NT2/D1 (cell line): Measurements from ENCODE around the gene MIEF2.

Source experiments
- DNase-seq: peaks from one replicate; pipeline ENCODE4 v3.0.0-alpha.2; 2011; ENCODE audit warnings: low read depth, low spot score
- H3K27me3 ChIP-seq: 2 replicates; pipeline ENCODE4 v1.6.0; 2011; ENCODE audit warnings: mild to moderate bottlenecking; ENCODE audit not compliant: insufficient read length, insufficient read depth
- H3K36me3 ChIP-seq: 2 replicates; pipeline ENCODE4 v1.6.1; 2011; ENCODE audit warnings: mild to moderate bottlenecking, low read length, mixed read lengths; ENCODE audit not compliant: insufficient read depth, insufficient read length
- H3K4me1 ChIP-seq: 2 replicates; pipeline ENCODE4 v1.5.1; 2011; ENCODE audit not compliant: insufficient read depth, insufficient read length
- H3K4me3 ChIP-seq: 2 replicates; pipeline ENCODE4 v1.5.1; 2011; ENCODE audit warnings: low read depth; ENCODE audit not compliant: insufficient read length
- H3K9ac ChIP-seq: 2 replicates; pipeline ENCODE4 v1.6.0; 2011; ENCODE audit warnings: low read depth; ENCODE audit not compliant: insufficient read length
- H3K9me3 ChIP-seq: 2 replicates; pipeline ENCODE4 v1.5.1; 2011; ENCODE audit warnings: mild to moderate bottlenecking, low read length; ENCODE audit not compliant: insufficient read depth
- SUZ12 ChIP-seq: IDR thresholded peaks from 2 replicates; pipeline ENCODE4 v1.6.1; 2011; ENCODE audit not compliant: insufficient read length, insufficient read depth; ENCODE audit errors: extremely low read depth
- YY1 ChIP-seq: IDR thresholded peaks from 2 replicates; pipeline ENCODE4 v1.6.1; 2011; ENCODE audit not compliant: insufficient read length, insufficient read depth
- ZNF274 ChIP-seq: IDR thresholded peaks from 2 replicates; pipeline ENCODE4 v1.6.1; 2011; ENCODE audit warnings: mild to moderate bottlenecking, low read depth, low read length

MIEF2 gene

DNA sequence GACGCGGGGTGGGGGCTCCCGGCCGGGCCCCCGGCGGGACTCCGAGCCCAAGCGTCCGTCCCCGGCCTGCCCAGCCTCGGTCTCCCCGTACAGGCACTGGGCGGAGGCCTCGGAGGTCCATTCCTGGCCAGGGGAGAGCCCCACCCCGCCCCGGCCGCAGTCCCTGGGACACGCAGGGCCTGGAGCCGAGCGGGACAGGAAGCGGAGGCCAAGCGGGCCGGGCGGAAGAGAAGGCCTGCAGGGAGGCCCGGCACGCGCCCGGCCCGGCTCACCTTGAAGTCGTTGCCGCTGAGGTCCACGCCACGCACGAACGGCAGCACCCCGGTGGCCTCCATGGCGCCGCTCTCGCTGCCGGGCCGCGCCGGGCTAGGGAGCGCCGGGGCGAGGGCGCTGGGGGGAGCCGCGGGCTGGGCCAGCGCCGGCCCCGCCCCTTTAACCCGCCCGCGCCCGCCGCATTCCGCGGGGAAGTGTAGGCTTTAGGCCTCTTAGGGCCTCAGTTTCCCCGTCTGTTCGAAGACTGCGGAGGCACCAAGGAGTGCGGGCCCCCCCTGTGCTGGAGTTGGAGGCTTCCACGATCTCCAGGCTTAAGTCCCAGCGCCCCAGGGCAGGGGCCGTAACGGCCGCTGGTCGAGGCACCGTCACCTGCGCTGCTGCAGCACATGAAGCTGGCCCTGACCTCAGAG lies 2.0 kb upstream of the MIEF2 start, which contains the start of gene FLII:
Gene FLII, minus strand, starts transcription at position 383 of the 683 bp plus-strand sequence. Its CDS starts 48 bp downstream, at position 335.
- no peaks in the 10 kb centered on the region for H3K27me3 ChIP-seq
- H3K9ac ChIP-seq = peak within 1 kb of the TSS; percentile 87
- H3K4me3 ChIP-seq = peak within 1 kb of the TSS; percentile 78
- DNase-seq = no peak
- TF ChIP-seq SUZ12 (no peak), ZNF274 (no peak)
- no peaks in the 10 kb centered on the region for H3K4me1 ChIP-seq
- H3K36me3 ChIP-seq = peaks cover 45% of the 10 kb centered on the region
- H3K9me3 ChIP-seq = no peaks in the 10 kb centered on the region

DNA sequence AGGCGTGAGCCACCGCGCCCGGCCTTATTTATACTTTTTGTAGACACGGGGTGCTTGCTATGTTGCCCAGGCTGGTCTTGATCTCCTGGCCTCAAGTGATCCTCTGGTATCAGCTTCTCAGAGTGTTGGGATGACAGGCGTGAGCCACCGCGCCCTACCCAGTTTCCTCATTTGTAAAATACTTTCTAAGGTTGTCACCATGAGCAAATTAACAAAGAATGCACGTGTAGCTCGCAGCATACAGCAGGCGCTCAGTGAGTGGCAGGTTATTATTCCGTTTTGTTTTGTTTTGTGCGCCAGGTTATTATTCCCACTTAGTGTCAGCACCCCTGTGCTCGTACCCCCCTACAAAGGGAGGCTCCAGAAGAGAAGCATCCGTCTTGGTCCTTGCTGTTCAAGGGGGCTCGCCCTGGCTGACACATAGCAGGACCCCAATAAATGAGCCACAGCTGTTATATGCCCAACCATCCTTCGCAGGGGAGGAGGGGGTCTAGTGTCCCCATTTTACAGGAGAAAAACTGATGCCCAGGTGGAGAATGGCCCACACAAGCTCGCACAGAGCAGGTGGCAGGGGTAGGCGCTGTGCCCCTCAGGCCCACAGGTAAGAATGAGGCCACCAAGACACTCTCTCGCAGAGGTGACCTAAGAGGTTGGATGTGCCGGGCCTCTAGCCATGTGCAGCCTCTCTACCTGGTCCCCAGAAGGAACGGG lies 686 bp upstream of the MIEF2 start:
- TF ChIP-seq SUZ12 (no peak), ZNF274 (no peak), YY1 (no peak)
- no peaks in the 10 kb centered on the region for H3K4me1 ChIP-seq
- no peak overlapping the region for H3K4me3 ChIP-seq
- no peak overlapping the region for H3K9ac ChIP-seq
- no peak for DNase-seq
- peaks cover 45% of the 10 kb centered on the region for H3K36me3 ChIP-seq
- no peaks in the 10 kb centered on the region for H3K27me3 ChIP-seq
- no peaks in the 10 kb centered on the region for H3K9me3 ChIP-seq

DNA sequence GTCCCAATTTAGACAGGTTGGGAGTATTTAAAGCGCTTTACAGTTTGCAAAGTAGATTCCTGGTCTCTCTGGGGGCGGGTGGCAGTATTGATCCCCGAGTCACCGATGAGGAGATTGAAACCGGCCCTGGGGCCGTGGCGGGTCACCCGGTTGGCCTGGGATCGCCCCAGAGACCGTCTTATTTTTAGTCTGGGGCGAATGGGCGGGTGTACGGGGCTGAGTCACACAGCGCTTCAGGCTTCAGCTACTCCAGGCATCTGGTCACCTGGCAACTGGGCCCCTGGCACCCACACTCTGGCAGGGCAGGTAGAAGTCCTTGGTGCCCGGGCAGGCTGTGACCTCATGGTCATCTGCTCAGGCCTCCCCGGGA lies 669 bp downstream of the MIEF2 start:
- H3K4me1 ChIP-seq = no peaks in the 10 kb centered on the region
- no peak for DNase-seq
- H3K9ac ChIP-seq = peak overlapping the region; percentile 90
- H3K9me3 ChIP-seq = no peaks in the 10 kb centered on the region
- H3K4me3 ChIP-seq = peak overlapping the region; percentile 73
- TF ChIP-seq YY1 (no peak), SUZ12 (no peak), ZNF274 (no peak)
- no peaks in the 10 kb centered on the region for H3K27me3 ChIP-seq
- H3K36me3 ChIP-seq = peaks cover 40% of the 10 kb centered on the region

DNA sequence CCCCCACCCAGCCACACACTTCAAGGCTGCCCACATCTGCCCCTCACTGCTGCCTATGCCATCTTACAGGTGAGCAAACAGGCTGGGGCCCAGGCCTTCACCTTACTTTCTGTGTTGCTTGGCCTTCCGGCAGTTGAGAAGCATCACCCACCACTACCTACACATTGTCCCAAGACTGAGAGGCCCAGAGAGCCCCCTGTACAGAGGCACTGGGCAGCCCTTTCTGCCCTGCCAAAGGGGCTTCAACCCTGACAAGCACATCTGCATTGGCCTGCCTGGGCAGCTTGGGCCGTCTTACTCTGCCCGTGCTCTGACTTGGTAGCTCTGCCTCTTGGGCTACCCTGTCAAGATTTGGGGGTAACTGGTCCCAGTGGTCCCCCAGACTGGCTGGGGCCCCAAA lies 1.2 kb downstream of the MIEF2 start:
- Histone ChIP-seq H3K4me1 (no peaks in the 10 kb centered on the region), H3K9ac (peak overlapping the region; percentile 90), H3K4me3 (peak overlapping the region; percentile 73), H3K27me3 (no peaks in the 10 kb centered on the region), H3K9me3 (no peaks in the 10 kb centered on the region), H3K36me3 (peaks cover 35% of the 10 kb centered on the region)
- no peak for DNase-seq
- TF ChIP-seq ZNF274 (no peak), YY1 (no peak), SUZ12 (no peak)

DNA sequence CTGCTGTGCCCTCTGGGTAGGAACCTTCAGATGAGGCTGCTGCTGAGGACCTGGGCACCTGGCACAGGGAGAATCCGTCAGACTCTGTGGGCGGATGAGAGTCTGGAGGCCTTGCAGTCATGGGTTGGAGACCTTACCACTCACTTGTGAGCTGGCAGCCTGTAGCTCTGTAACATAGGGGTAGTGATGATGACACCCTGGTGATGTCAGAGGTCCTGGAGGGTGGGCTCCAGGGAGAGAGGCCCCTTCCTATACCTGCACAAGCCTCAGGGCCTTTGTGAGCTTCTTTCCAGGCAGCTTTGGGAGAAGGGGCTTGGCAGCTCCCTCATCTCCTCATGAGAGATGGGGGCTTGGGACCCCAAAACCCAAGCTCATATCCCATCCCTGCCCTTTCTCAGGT lies 1.6 kb downstream of the MIEF2 start:
- H3K4me1 ChIP-seq = no peaks in the 10 kb centered on the region
- TF ChIP-seq YY1 (no peak), ZNF274 (no peak), SUZ12 (no peak)
- H3K36me3 ChIP-seq = peaks cover 31% of the 10 kb centered on the region
- H3K9me3 ChIP-seq = no peaks in the 10 kb centered on the region
- no peak overlapping the region for H3K4me3 ChIP-seq
- H3K27me3 ChIP-seq = no peaks in the 10 kb centered on the region
- no peak for DNase-seq
- H3K9ac ChIP-seq = peak overlapping the region; percentile 90

DNA sequence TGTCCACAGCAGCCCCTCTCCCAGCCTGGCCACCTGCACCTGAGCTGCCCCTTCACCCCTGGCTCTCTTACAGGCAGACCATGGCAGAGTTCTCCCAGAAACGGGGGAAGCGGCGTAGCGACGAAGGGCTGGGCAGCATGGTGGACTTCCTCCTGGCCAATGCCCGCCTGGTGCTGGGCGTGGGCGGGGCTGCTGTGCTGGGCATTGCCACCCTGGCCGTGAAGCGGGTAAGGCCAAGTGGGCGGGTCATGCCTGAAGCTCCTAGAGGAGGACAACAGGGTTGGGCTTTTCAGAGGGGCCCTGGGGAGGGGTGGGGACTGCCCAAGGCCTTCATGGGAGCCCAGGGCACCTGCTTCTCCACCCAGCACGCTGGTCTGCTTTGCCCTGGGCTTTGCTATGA lies 2.2 kb downstream of the MIEF2 start:
- Histone ChIP-seq H3K9me3 (no peaks in the 10 kb centered on the region), H3K4me3 (no peak overlapping the region), H3K9ac (no peak overlapping the region), H3K27me3 (no peaks in the 10 kb centered on the region), H3K4me1 (peaks cover 4% of the 10 kb centered on the region), H3K36me3 (peaks cover 31% of the 10 kb centered on the region)
- no peak for DNase-seq
- no peak for TF ChIP-seq YY1
- TF ChIP-seq ZNF274 = no peak
- no peak for TF ChIP-seq SUZ12

DNA sequence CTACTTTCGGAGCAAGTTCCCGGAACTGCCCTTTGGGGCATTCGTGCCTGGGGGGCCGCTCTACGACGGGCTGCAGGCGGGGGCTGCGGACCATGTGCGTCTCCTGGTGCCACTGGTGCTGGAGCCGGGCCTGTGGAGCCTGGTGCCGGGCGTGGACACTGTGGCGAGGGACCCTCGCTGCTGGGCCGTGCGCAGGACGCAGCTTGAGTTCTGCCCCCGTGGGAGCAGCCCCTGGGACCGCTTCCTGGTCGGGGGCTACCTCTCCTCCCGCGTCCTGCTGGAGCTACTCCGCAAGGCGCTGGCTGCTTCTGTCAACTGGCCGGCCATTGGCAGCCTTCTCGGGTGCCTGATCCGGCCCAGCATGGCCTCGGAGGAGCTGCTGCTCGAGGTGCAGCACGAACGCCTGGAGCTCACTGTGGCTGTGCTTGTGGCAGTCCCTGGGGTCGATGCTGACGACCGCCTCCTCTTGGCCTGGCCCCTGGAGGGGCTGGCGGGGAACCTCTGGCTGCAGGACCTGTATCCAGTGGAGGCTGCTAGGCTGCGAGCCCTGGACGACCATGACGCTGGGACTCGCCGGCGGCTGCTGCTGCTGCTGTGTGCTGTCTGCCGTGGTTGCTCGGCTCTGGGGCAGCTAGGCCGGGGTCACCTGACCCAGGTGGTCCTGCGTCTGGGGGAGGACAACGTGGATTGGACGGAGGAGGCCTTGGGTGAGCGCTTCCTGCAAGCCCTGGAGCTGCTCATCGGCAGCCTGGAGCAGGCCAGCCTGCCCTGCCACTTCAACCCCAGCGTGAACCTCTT lies 3.6 kb downstream of the MIEF2 start:
- Histone ChIP-seq H3K27me3 (no peaks in the 10 kb centered on the region), H3K4me3 (no peak overlapping the region), H3K9ac (peak overlapping the region; percentile 2), H3K9me3 (no peaks in the 10 kb centered on the region), H3K36me3 (peaks cover 31% of the 10 kb centered on the region), H3K4me1 (peaks cover 13% of the 10 kb centered on the region)
- TF ChIP-seq SUZ12 = no peak
- TF ChIP-seq YY1 = no peak
- no peak for TF ChIP-seq ZNF274
- no peak for DNase-seq
